ENCODE measurements around the gene MDP1.

Gene MDP1

GRCh38 chr14:24179294-24179960 lies 36.4 kb downstream of the MDP1 start:
- no peak for DNase-seq

- no peak for DNase-seq
These were observed 37.3 kb downstream of the MDP1 start for GRCh38 chr14:24178399-24179178.

DNA sequence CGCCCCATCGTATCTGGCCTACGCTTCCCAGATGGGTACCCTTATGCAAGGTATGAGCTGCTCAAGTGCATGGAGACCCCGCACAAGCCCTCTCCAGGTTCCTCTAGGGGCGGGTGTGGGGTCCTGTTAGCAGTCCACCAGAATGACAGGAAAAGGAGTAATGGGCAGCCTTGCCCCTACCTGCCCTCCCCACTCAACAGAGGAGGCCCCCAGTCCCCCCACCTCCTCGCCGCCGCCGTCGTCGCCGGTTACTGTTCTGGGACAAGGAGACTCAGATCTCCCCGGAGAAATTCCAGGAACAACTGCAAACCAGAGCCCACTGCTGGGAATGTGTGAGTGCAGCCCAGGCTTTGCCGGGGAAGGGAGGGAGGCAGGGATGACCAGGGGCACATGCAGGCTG lies 38.0 kb downstream of the MDP1 start:
- DNase-seq = no peak

GRCh38 chr14:24177041-24177825 lies 38.6 kb downstream of the MDP1 start:
- DNase-seq = no peak

DNA sequence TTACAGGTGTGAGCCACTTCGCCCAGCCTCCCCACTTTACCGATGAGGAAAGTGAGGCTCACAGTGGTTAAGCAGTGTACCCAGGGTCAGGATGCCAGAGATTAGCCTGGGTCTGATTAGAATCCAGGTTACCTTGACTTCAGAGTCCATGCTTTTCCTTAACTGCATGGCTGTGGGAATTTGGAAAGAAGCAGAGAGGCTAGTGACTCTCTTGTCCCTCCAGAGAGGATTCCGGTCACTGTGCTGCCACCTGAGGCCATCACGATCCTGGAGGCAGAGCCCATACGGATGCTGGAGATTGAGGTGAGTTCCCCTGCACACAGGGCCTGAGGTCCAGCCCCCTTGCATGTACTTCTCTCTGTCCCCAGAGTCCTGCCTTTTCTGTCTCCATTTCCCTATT lies 39.3 kb downstream of the MDP1 start:
- DNase-seq = no peak

DNA sequence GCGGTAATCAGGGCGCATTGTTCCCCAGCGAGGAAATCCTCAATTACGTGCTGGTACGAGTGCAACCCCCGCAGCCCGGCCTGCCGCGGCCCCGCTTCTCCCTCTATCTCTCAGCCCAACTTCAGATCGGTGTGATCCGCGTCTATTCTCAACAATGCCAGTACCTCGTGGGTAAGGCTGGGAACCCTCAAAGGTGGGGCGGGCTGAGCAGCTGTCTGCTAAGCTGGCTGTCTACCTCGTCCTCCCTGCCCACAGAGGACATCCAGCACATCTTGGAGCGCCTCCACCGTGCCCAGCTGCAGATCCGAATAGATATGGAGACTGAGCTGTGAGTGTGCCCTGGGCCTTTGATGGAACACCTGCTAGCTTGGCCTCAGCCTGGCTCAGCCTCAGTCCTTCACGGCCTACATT lies 43.0 kb downstream of the MDP1 start:
- DNase-seq = no peak

DNA sequence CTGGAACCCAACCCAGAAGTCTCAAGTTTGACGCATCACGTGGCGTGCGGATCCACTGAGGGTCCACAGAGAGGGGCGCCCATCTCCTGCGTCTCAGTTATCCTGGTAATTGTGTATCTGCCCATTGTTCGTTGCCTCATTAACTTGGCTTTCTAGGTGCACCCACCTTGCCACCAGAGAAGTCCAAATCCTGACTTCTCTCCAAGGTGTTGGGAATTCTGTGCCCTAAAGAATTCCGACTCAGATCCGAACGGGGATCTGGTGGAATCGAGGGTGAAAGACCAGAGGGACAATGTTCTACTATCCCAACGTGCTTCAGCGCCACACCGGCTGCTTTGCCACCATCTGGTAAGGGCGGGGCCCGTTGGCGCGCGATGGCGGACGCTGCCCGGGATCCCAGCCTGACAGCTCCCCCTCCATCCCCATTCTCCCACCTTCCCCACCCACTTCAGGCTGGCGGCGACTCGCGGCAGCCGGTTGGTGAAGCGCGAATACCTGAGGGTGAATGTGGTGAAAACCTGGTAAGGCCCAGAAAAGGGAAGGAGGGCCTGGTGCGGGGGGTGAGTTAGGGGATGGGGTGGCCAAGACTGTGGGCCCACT lies 43.5 kb downstream of the MDP1 start:
- DNase-seq = no peak

GRCh38 chr14:24171422-24172260 lies 44.2 kb downstream of the MDP1 start, which contains the start of gene REC8:
TSS of gene REC8 (plus strand) at chr14:24172080. CDS start at chr14:24172553, 473 bp downstream.
- DNase-seq = peak; percentile 84

DNA sequence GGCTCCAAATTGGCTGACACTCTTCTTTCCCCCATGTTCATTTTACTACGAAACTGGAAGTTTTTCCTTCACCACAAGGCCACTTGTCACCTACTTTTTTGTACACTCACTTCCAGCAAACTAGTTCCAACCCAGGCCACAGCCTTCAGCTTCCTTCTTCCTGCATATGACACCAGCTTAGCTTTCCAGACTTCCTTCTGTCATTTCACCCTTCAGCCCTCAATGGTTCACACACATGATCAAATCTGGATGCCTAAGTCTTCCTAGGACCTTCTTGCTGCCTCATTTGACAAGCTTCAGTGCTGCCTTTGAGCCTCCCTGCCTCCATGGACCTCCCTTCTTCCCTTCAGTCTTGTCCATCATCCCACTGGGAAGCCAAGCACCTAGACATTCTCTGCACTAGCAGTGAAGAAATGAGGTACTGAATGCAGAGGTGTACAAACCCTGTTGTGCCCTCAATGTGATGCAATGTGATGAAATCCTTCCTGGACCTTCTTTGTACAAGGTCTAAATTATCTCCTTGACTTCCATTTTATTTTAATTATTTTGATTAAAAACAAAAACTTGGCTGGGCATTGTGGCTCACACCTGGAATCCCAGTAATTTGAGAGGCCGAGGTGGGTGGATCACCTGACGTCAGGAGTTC lies 48.3 kb downstream of the MDP1 start:
- no peak for DNase-seq

- no peak for DNase-seq
These were observed 50.1 kb downstream of the MDP1 start for GRCh38 chr14:24165785-24166184.

- no peak for DNase-seq
These were observed 51.3 kb downstream of the MDP1 start for GRCh38 chr14:24164518-24164991.
